Ishikawa (cell line): ENCODE data around the gene STXBP3.

ENCODE experiments used
- CEBPB ChIP-seq: IDR thresholded peaks from 2 replicates; pipeline ENCODE4 v1.6.1; 2012
- CREB1 ChIP-seq: IDR thresholded peaks from 2 replicates; pipeline ENCODE4 v1.6.1; 2012; ENCODE audit warnings: low read depth
- EGR1 ChIP-seq: IDR thresholded peaks from 2 replicates; pipeline ENCODE4 v1.6.1; 2012
- EP300 ChIP-seq: IDR thresholded peaks from 2 replicates; pipeline ENCODE4 v1.6.1; 2012; ENCODE audit warnings: borderline replicate concordance
- FOXM1 ChIP-seq: IDR thresholded peaks from 2 replicates; pipeline ENCODE4 v1.6.1; 2012; ENCODE audit warnings: low read depth, borderline replicate concordance
- MAX ChIP-seq: IDR thresholded peaks from 2 replicates; pipeline ENCODE4 v1.6.1; 2012
- NFIC ChIP-seq: IDR thresholded peaks from 2 replicates; pipeline ENCODE4 v1.6.1; 2012
- RAD21 ChIP-seq: IDR thresholded peaks from 2 replicates; pipeline ENCODE4 v1.6.1; 2012; ENCODE audit warnings: low read depth
- REST ChIP-seq: IDR thresholded peaks from 2 replicates; pipeline ENCODE4 v1.6.1; 2012; ENCODE audit warnings: low read depth, mild to moderate bottlenecking
- TAF1 ChIP-seq: IDR thresholded peaks from 2 replicates; pipeline ENCODE4 v1.6.1; 2012; ENCODE audit warnings: low read depth, mild to moderate bottlenecking
- TCF12 ChIP-seq: IDR thresholded peaks from 2 replicates; pipeline ENCODE4 v1.6.1; 2012; ENCODE audit warnings: low read depth
- TEAD4 ChIP-seq: IDR thresholded peaks from 2 replicates; pipeline ENCODE4 v1.6.1; 2012
- USF1 ChIP-seq: IDR thresholded peaks from 2 replicates; pipeline ENCODE4 v1.6.1; 2012
- YY1 ChIP-seq: IDR thresholded peaks from 2 replicates; pipeline ENCODE4 v1.6.1; 2012; ENCODE audit warnings: low read depth
- ZBTB7A ChIP-seq: IDR thresholded peaks from 2 replicates; pipeline ENCODE4 v1.6.1; 2012; ENCODE audit warnings: low read depth

STXBP3 gene

GRCh38 chr1:108850929-108851328 is 104.5 kb downstream of the STXBP3 start:
- TF ChIP-seq CREB1, result no peak
- no peak for TF ChIP-seq MAX
- TF ChIP-seq REST, result no peak
- TF ChIP-seq ZBTB7A, result no peak
- TF ChIP-seq TEAD4, result no peak
- no peak for TF ChIP-seq CEBPB

DNA sequence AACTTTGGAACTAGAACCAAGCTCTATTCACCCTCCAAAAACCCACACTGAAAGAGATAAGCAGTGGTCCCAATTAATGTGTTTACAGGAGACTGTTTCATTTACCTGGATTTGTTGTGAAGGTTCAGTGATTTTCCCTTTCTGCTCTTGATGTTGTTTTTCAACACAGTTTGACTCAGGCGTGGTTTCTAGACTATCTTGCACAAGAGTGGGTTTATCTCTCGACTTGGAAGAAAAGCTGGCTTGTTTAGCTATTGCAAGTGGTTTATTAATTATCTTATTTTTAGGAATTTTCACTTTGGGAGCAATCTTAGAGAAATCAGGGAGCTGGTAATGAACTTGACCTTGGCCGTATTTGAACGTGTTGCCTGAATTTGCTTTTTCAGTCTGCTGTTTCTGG is 105.1 kb downstream of the STXBP3 start:
- TF ChIP-seq ZBTB7A, result no peak
- TF ChIP-seq RAD21, result no peak
- TF ChIP-seq CREB1, result no peak
- no peak for TF ChIP-seq CEBPB
- TF ChIP-seq REST, result no peak
- TF ChIP-seq TAF1, result no peak
- TF ChIP-seq MAX, result no peak
- TF ChIP-seq TEAD4, result no peak
- no peak for TF ChIP-seq FOXM1
- no peak for TF ChIP-seq TCF12
- no peak for TF ChIP-seq EP300
- TF ChIP-seq USF1, result no peak
- TF ChIP-seq EGR1, result no peak
- TF ChIP-seq YY1, result no peak
- no peak for TF ChIP-seq NFIC

DNA sequence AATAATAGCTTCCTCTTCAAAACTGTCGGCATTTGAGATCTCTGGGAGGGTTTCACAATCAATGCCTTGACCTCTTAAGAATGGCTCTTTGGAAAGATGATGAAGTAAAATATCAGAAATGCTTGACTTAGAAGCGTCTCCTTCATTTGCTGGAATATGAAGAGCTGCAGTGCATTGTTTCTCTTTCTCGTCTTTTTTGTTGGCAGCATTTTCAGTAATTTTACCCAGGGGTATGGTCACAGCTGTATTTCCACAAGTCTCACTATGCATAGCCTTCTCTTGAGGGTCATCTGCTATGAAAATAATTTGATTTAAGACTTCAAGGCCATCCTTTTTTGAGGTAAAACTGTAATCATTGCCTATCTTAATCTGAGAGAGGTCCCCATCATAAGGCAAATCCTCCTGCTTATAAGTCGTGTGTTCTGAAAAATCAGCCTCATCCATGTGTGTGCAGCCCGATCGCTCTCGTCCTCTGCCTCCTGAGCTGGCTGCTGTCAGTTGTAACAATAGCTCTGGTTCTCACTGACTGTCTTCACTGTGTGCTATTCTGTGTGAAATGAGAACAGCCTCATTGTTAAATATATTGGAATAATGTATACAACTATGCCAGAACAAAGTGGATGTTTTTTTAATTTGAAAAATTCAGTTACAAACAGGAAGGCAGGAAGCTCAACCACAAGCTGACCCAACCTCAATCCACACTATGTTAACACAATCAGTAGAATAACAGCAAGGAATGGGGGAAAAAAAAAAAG is 105.9 kb downstream of the STXBP3 start:
- TF ChIP-seq TEAD4 (no peak), RAD21 (no peak), ZBTB7A (no peak), NFIC (no peak), YY1 (no peak), USF1 (no peak)

DNA sequence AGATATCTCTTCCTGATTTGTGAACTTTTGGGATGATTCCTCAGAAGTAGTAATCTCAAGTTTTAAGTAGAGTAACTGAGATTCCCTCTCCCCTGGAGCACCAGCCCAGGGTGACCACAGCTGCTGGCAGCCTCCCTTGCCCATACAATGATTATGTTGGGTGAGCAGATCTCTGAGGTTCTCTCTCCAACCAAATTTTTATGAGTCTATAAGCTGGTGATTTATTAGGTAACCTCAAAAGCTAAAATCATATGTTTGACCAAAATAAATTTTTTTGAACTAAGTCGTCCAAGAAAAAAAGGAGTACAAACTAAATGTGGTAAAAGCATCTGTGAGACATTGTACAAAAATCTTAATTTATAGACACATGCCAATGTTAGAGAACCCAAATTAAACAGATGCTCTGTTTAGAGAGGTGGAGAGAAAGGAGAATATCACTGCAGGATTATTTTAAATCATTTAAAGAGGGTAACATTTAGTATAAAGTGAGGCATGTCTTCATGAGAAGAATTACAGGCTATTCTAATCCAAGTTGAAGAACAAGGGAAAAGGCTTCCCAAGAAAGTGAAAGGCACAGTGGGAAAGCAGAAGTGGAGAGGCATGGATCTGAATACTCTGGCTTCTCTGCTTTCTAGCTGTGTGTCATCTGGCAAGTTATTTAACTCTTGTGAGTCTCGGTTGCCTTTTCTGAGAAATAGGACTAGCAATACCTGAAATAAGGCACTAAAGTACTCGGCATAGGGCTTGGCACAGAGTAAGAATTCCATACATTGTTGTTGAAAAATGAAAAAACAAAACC is 107.9 kb downstream of the STXBP3 start:
- TF ChIP-seq YY1 (no peak), USF1 (no peak), CREB1 (no peak), NFIC (no peak), EP300 (no peak), ZBTB7A (no peak), TEAD4 (no peak), CEBPB (no peak), RAD21 (no peak), TCF12 (no peak), REST (no peak), TAF1 (no peak), FOXM1 (no peak), EGR1 (no peak), MAX (no peak)
